Aortic smooth muscle cell (primary cell): Measurements from ENCODE around the gene C5orf52. TPM values are rescaled to one million over a fixed set of nuclear protein-coding genes. Genes with fewer than 3 reads are reported as not detected.

Experiments used
- total RNA-seq: library from RNA; depleted of rRNA; stranded (reverse); fragments of >200 nt; gene quantifications from 2 replicates; pipeline ENCODE4 v1.2.3, GENCODE V29; 2014

Gene C5orf52
- not detected in 2 replicates for total RNA-seq

GRCh38 chr5:157670662-157671591 is at the start of gene C5orf52:
Gene C5orf52 (plus strand): TSS chr5:157671533. CDS start chr5:157671615, 82 bp downstream.

GRCh38 chr5:157652377-157652692 is 19.0 kb upstream of the C5orf52 start, which contains the start of gene SOX30:
Gene SOX30 (minus strand): TSS chr5:157652438. CDS start chr5:157652078, 360 bp downstream.

Other genes starting within 250 kb of the C5orf52 start
- gene NIPAL4, start 211.3 kb upstream of the C5orf52 start, total RNA-seq: not detected in 2 replicates
- 6.5 and 6.8 TPM in 2 replicates for gene ADAM19, start 95.8 kb upstream of the C5orf52 start, total RNA-seq
- gene SOX30, start 19.1 kb upstream of the C5orf52 start, total RNA-seq: not detected in 2 replicates
- gene THG1L, start 59.9 kb downstream of the C5orf52 start, total RNA-seq: 20.7 and 24.0 TPM in 2 replicates
- gene LSM11, start 72.2 kb downstream of the C5orf52 start, total RNA-seq: 2.2 and 3.2 TPM in 2 replicates
- gene CLINT1, start 187.6 kb downstream of the C5orf52 start, total RNA-seq: 89.2 and 109 TPM in 2 replicates